Stimulated activated CD8-positive, alpha-beta memory T cell treated with anti-CD3 and anti-CD28 coated beads, Interleukin-4, amount 100 ng/mL, for 1 hour (primary cell): Measurements from ENCODE around the gene FDX2.
"Not testable (repeated sequence)": the region's sequence is repeated elsewhere in the genome, so short reads cannot be mapped to it uniquely, and the experiment has no call there.

Experiments
- DNase-seq, 2 donors: peaks; one replicate each; pipeline ENCODE4 v3.0.0-alpha.2; 2020; ENCODE audit warnings: low read depth in 2 of 2, low spot score in 1 of 2

The FDX2 gene

DNA sequence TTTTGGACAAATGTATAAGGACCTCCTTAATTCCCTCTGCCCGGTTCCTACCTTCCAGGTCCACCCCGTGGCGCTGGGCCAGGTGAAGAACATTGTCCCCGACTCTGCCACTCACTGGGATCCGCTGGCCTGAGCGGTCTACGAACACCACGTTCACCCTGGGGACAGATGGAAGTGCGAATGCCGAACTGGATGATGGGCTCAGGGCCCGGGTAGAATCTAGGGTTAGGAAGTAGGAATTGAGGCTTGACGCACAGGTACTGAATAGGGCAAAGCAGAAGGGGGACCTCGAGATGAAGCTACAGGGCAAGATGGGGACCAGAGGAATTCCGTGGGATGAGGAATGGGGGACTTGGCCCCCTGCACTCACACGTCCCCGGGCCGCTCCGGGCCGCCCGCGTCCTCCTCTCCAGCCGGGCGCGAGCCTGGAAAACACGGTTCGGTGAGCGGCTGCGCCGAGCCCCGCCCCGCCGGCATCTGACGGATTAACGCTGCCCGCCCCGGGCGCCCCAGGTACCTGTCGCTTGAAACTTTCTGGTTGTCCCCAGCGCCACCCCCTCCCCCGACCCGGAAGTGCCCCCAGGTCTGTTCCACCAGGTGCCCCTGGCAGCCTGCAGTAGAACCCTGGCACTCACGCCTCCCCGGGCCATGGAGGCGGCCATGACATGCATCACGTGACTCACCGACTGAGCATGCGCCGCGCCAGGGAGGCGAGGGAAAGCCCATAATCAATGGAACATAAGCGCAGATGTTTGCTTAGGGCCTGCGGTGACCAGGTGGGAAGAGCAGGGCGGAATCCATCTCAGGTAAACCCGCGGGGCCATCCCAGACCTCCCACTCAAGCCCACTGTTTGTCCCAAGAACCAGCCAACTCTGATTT lies at the start of gene FDX2:
Gene FDX2, minus strand, starts transcription at position 681 of the 880 bp plus-strand sequence. Its CDS starts 19 bp downstream, at position 662.
- peak; percentile 82 to 88 for DNase-seq

DNA sequence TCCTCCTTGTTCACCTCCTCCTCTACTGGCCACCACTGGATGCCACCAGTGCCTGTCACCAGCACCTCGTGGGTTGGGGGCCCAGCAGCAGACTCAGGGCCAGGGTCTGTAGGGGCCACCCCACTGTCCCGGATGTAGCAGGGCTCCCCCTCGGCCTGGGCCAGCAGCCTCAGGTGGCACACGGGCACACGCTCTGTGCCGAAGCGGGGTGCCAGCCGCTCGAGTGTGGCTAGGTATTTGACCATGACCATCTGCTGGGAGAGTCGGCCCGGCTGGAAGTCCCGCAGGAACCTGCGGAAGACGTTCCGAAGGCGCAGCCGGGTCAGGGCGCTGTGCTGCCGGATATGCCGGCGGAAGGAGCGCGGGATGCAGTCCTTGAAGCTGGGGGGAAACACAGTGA lies 49.7 kb upstream of the FDX2 start:
- no peak for DNase-seq

DNA sequence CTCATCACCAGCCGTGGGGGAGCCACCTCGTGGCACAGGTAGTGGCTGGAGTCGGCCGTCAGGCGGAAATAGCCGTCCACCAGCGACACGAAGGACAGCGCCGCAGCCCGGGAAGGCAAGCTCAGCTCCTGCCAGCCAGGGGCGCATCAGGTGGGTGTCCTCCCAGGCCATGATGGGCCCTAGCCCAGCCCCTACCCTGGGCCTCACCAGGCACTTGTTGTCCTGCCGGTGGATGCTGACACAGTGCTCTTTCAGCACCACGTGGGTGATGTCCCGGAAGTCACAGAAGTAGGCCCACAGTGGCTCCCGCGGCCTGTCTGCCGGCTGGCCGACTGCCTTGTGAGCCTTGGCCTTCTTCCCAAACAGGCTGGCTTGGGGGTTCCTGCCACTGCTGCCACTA lies 48.8 kb upstream of the FDX2 start:
- DNase-seq, result no peak

- no peak for DNase-seq
Observed at GRCh38 chr19:10363789-10364281, 48.0 kb upstream of the FDX2 start.

DNA sequence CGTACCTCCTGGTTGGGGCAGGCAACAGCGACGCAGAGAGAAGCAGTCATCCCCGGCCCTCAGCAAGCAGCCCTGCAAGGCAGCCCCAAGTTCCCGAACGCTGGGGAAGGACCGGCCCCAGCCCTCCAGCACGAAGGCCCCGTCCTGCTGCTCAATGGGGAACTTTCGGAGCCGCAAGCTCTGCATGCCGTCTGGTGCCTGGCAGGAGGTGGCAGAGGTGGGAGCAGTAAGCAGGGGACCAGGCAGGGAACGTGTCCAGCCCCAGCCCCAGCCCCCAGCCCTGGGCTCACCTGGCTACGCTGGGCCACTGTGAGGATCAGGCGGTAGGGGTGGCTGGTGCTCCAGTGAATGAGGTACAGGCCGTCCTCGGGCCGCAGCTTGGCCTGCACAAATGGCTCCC lies 46.4 kb upstream of the FDX2 start:
- no peak for DNase-seq

DNA sequence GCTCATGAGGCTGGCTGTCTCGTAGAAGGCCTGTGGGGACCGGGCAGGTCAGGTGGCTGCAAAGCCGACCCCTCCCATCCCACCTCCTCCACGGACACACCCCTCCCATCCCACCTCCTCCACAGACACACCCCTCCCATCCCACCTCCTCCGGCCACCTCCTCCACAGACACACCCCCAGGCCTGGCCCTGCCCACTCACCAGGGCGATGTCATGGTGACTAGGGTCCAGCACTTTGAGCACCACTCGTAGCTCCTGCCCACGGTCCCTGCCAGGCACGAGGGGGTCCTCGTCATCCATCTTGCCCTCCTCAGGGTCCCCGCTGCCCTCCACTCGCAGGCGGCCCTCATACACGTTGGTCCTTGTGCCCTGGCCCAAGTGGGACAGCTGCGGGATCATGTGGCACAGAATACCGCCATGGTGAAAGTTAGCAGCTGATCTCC lies 45.8 kb upstream of the FDX2 start:
- DNase-seq, result no peak

- DNase-seq, result no peak
Observed at GRCh38 chr19:10356431-10356830, 40.6 kb upstream of the FDX2 start.

DNA sequence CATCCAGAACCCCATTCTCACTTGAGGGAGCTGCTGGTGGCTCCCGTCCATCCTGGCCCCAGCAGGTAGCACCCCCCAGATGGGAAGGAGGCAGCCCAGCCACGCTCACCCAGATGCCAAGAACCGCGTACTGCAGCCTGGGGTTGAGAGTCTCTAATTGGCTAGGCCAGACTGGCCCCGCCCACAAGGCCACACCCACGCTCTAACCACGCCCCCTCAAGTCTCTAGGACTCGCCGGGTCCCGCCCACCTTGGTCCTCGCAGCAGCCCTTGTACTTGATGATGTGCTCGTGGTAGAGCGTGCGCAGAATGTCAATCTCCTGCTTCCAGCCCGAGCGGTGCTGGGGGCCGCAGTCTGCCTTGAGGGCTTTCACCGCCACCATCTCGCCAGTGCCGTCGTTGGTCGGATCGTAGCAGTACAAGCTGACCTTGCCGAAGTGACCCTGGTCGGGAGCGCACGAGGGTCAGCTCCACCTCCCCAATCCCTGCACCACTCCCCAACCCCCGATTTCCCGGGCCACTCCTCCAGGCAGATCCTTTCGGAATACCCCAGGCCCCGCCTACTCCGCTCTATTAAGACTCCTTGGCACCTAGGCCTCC lies 38.1 kb upstream of the FDX2 start:
- no peak for DNase-seq

- no peak for DNase-seq
Observed at GRCh38 chr19:10352764-10353671, 37.2 kb upstream of the FDX2 start.

- DNase-seq, result no peak
Observed at GRCh38 chr19:10346509-10346908, 30.7 kb upstream of the FDX2 start.

- no peak for DNase-seq
Observed at GRCh38 chr19:10344780-10345179, 29.0 kb upstream of the FDX2 start.

DNA sequence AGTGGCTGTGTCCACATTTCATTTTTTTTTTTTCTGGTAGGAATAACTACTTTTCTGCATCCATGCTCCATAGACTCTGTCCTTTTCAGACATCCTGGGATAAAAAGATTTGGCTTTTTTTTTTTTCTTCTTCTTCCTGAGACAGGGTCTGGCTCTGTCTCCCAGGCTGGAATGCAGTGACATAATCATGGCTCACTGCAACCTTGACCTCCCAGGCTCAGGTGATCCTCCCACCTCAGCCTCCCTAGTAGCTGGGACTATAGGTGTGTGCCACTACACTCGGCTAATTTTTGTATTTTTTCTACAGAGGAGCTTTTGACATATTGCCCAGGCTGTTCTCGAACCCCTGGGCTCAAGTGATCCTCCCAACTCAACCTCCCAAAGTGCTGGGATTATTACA lies 27.7 kb upstream of the FDX2 start:
- no peak for DNase-seq

DNA sequence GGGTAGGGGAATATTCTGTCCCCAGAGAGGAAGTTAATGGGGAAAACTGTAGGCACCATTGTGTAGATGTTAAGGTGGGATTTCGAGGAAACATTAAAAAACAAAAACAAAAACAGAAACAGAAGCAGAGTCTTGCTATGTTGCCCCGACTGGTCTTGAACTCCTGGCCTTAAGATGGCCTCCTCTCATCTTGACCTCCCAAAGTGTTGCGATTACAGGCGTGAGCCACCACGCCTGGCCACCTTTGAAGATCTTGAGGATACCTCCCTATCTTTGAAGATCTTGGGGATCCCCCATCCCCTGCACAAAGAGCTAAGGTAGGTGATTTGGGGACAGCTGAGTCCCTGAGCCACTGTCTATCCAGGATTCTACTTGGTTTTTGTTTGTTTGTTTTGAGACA lies 24.2 kb upstream of the FDX2 start:
- DNase-seq, result no peak

GRCh38 chr19:10339380-10339960 lies 23.7 kb upstream of the FDX2 start, which contains the start of gene ICAM3:
ICAM3 (minus strand) TSS chr19:10339624; CDS start chr19:10339614, 10 bp downstream.
- DNase-seq, result peak in 1 of 2 donors; percentile 45

GRCh38 chr19:10338940-10339339 lies 23.1 kb upstream of the FDX2 start:
- DNase-seq, result no peak

- not testable (repeated sequence) for DNase-seq
Observed at GRCh38 chr19:10336725-10337124, 20.9 kb upstream of the FDX2 start.

DNA sequence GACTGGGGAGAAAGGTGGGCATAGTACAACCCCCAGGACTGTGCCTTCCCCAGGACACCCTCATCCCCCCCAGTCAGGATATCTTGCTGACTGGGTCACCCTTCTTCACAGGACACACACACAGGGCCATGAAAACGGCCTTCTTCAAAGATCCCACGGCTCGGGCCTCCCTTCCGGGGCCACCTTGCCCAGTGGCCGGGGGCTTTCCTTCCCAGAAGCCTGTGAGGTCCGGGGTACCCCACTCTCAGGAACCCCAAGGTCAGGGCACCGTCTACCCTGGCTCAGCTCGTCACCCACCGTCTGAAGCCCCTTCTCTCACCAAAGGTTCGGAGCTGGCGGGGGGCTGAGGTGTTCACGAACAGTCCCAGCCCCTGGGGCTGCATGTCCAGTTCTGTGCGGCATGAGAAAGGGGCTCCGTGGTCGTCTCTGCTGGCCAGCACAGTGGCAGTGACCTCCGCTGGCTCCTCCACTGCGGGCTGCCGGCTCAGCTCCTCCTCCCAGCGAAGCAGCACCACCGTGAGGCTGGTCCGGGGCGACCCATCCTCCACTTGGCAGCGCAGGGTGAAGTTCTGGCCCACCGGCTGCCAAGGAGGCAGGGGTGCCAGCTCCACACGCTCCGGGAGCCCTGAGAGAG lies 19.7 kb upstream of the FDX2 start:
- no peak for DNase-seq

GRCh38 chr19:10334588-10335351 lies 19.0 kb upstream of the FDX2 start:
- DNase-seq, result no peak

DNA sequence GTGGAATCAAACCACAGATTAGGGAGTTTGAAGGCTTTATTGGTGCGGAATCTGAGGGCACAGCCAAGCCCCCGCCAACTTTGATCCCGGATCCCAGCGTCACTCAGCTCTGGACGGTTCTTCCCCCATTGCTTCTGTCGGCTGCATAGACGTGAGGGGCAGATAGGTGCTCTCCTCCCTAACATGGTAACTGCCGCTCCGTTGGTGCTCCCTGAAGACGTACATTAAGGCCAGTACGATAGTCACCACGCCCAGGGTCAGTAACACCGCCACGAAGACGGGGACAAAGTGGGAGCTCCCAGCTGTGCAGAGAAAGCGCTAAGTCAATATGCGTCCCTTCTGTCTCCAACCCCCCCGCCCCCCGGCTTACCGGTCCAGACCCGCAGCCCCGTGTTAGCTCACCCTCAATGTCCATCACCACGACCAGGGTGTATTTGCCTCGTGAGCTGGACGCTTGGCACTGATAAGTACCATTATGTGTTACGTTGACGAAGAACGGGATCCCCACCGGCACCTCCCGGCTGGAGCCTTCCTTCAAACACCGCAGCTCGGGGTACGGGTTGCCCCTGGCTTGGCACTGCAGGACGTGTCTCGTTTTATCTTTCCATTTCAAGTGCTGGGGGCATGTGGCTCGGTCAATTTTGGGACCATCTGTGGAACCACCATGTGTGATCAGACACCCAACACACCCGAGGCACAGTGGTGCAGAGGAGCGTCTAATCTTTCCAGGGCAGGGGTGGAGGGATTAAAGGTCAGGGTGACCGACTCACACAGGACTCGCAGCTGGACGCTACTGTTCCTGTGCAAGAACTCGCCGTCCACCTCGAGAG lies 18.2 kb upstream of the FDX2 start:
- no peak for DNase-seq
